GM21786 (cell line): ENCODE data around the gene IVL.

ENCODE experiments used
- ATAC-seq: cut with Tn5 transposase; IDR thresholded peaks from one replicate; pipeline ENCODE4 v1.9.1; 2021; ENCODE audit not compliant: unreplicated experiment

Gene IVL

DNA sequence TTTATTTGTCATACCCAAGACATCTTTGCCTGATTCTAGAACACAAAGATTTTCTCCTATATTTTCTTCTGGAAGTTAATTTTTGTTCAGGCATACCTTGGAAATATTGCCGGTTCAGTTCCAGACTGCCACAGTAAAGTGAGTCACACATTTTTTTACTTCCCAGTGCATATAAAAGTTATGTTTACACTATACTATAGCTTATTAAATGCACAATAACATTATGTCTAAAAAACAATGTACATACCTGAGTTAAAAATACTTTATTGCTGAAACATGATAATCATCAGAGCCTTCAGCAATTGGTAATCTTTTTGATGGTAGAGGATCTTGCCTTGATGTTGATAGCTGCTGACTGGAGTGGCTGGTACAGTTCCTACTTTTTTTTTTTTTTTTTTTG, 20.2 kb upstream of the IVL start:
- ATAC-seq, result no peak

GRCh38 chr1:152899027-152899426, 9.3 kb upstream of the IVL start:
- ATAC-seq, result no peak

- no peak for ATAC-seq
Measured at GRCh38 chr1:152899883-152900282, 8.5 kb upstream of the IVL start.

DNA sequence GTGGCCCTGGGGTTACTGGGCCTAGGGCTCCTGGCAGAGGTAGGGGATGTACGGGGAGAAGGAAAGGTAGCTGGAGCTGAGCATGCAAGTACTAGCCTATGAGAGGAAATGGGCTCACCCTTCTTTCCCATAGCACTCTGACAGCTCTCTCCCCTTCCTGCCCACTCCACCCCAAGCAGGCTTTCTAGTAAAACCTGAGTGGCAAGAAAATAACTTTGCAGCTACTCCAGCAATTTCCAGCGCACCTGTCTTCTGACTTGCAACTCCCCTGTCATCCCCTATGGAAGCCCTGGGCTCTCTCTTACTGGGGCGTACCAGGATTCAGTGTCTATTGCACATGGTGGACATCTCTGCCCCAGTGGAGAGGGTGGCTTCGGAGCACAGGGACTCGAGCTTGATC, 6.7 kb upstream of the IVL start:
- no peak for ATAC-seq

- ATAC-seq, result no peak
Measured at GRCh38 chr1:152902636-152903035, 5.7 kb upstream of the IVL start.

GRCh38 chr1:152904688-152905440, 3.5 kb upstream of the IVL start:
- ATAC-seq, result no peak

DNA sequence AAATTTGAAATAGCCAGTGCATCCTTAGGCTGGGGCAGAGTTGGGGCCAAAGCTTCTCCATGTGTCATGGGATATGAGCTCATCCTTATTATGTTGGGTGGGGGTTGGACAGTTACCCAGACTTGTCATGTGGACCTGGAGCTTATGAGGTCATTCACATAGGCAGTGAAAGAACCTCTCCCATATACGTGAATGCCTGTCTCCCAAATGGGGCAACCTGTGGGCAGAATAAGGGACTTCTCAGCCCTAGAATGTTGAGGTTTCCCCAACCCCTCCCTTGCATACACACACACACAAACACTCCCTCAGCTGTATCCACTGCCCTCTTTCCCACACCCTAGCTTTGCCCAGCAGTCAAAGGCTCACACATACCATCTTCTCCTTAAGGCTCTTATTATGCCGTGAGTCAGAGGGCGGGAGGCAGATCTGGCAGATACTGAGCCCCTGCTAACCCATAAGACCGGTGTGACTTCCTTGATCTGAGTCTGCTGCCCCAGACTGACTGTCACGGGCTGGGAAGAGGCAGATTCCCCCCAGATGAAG, 2.3 kb upstream of the IVL start:
- ATAC-seq, result no peak

DNA sequence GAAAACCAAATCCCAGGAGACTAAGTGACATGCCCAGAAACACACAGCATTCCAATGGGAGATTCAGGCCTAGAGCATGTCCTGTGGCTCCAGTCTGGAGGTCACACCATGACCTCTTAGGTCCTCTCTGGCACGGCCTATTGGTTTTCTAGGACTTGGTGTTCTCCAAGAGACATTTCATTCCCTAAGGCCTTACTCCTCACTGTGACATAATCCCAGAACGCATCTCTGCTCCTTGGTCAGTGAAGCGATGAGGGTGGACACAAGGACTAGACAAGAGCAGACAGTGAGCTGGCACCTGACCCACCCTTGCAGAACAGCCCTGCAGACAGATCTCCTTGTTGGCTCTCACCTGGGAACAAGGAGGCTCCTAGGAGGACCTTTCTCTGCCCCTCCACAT, 860 bp downstream of the IVL start:
- no peak for ATAC-seq

DNA sequence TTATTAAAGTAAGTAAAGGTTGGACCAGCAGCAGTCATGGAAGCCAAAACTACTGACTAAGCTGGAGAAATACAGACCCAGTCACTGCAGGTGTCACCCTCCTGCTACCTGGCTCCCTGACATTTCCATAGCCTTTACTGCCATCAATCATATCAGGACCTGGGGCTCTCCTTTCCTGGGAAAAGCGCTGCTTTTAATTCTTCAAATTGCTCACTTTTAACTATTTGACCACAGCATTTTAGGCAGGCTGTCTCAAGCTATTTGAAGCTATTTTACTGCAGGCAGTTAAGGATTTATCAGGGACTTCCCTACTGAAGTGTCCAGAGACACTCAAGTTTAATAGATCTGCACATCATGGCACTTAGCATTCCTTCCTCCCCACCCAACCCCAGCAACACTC, 4.1 kb downstream of the IVL start:
- no peak for ATAC-seq

DNA sequence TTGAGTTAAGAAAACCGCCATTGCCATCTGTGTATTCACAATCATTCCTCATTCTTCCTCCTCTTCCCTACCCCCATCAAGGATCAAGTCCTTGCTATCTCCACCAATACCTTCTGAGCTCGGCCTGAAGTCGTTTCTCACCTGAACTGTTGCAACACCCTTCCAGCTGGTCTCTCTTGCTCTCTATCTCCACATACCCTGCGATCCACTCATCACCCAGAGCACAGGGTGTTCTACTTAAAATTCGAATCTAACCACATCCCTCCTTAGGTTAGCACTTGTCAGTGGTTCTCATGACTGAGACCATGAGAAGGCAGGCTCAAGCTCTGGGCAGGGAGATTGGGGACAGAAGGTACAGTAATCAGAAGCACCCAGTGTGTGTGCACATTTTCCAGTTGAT, 4.6 kb downstream of the IVL start:
- no peak for ATAC-seq

- no peak for ATAC-seq
Measured at GRCh38 chr1:152917794-152918193, 9.4 kb downstream of the IVL start.

- no peak for ATAC-seq
Measured at GRCh38 chr1:152919071-152919470, 10.7 kb downstream of the IVL start.

GRCh38 chr1:152924191-152924590, 15.8 kb downstream of the IVL start:
- ATAC-seq, result no peak

DNA sequence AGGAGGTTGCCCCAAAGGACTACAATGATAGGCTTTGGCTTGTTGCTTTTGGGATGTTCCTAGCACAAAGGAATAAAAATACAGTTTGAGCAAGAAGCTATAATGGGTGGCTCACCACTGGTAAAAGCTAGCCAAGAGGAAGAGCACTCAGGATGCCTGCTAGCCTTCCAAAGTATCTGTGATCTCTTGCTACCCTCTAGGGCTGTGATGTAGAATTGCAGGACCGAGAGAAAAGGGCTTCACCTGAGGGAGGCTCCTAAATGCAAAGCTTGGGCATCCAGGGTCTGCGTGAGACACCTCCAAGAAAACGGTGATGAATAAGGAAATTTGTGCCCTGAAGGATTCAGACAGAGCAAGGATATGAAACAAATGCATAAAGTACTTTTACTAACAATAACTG, 17.7 kb downstream of the IVL start:
- ATAC-seq, result no peak

- ATAC-seq, result no peak
Measured at GRCh38 chr1:152928671-152929070, 20.3 kb downstream of the IVL start.

DNA sequence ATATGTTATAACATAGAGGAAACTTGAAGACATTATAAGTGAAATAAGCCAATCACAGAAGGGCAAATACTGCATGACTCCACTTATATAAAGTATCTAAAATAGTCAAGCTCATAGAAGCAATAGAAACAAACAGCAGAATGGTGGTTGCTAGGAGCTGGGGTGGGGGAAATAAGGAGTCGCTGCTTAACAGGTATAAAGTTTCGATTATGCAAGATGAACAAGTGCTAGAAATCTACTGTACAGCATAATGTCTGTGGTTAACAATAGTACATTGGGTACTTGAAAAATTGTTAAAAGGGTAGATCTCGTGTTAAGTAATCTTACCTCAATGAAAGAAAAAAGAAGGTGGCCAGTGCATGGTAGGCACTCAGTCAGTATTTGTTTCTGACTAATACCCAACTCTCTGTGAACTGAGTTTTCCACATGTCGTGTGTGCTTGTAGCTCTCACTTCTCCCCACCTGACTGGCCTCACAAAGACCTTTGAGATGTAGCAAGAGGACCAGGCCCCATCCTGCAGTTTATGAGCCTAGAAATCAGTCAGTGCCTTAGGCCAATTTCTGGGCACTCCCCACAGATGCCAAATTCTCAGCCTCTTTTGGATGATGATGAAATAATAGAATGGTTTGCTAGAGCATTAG, 23.9 kb downstream of the IVL start:
- no peak for ATAC-seq

GRCh38 chr1:152933196-152933595, 24.9 kb downstream of the IVL start:
- ATAC-seq, result no peak

DNA sequence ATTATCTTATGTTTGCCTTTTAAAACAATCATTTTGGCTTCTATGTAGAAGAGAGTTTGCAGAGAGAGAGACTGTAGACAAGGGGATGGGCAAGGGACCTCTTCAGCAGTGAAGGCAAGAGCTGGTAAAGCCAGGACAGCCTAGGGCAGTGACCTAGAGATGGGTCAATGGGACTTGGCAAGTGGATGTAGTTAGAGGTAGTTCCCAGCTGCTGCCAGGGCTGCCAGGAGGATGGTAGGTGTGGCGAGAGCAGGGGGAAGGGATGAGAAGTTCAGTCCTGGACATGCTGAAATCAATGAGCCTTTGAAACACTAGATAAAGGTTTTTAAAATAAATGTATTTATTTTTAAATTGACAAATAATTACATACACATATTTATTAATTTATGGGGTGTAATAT, 32.3 kb downstream of the IVL start:
- no peak for ATAC-seq

DNA sequence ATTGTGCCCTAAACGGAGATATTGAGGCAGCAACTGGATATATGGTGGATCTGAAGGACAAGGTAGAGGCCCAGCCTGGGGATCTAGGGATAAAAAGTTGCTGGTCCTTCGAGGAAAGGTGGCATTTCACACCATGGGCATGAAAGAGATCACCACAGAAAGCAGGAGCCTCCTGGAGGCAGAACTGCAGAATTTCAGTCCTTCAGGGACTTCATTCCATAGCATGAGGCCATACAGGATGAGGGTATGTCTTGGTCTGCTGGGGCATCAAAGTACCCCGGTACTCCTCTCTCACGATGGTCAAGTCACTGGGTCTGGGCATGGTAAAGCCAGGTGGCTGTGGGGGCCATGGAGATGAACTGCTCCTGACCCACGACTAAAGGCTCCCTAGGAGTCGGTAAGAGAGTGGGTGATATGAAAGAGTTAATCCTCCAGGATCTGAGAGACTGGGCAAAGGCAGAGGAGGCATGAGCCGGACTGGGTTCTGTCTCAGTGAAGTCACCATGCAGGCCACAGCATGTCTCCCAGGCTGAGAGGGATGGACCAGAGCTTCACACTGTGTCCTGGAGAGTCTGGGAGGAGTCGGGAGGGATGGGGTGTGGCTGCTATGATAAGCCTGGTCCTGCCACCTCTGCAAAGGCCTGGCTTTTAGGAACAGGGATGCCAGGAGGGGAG, 32.8 kb downstream of the IVL start:
- ATAC-seq, result no peak

DNA sequence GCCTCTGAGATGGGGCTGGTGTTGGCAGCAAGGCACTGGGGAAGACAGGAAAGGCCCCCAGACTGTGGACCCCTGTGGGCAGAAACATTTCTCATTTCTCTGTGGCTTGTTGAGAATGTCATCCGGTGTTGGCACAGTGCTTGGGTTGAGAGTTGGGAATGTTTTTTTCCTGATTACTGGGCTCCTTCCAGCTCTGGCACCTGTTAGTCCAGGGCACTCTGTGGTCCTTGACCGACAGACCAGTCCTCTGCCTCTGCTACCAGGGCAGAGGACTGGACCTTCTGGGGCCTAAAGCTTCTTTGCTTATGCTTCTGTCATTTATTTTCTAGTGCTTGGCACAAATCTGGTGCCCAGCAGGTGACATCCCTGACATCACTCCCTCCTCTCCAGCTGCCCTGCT, 33.8 kb downstream of the IVL start:
- no peak for ATAC-seq

- ATAC-seq, result no peak
Measured at GRCh38 chr1:152946248-152946647, 37.9 kb downstream of the IVL start.

DNA sequence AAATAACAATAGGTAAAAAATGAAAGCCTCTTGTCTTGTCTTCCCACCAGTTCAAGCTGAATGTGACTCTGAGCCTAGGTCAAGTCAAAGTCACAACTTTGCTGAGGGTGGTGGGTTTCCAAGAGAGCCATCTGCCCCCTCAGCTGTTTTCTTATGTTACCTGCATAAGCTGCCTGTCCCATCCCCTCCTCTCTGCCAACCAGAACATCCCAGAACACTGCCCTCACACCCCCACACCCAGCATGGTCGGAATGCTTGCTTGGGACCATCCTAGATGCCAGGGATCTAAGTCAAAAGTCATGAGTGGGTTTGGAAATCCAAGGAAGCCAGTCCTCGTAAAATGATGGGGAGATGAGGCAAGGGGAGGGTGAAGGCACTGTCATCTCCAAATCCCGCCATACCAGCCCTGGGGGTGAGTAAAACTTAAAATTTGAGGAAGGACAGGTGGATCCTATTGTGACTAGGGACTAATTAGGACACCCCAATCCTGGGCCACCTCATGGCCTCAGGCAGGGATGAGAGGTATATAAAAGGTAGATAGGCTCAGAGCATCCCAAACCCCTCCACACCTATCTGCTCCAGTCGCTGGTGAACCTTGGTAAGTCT, 38.4 kb downstream of the IVL start, which contains the start of gene SPRR5:
Gene SPRR5, plus strand, starts transcription at position 556 of the 606 bp plus-strand sequence. CDS start 1,349 bp downstream, outside the sequence.
- no peak for ATAC-seq
